ENCODE measurements around the gene IRAK1. TPM values are rescaled to one million over a fixed set of nuclear protein-coding genes. Genes with fewer than 3 reads are reported as not detected.
A peak's percentile ranks its signal among the peaks of the same experiment; 100 is the strongest.

IRAK1 gene
- polyA plus RNA-seq (2011; rRNA removed) (33.4 and 42.6 TPM in 2 replicates), polyA minus RNA-seq (2011; rRNA and poly(A)+ RNA removed) (41.0 and 76.0 TPM in 2 replicates)

DNA sequence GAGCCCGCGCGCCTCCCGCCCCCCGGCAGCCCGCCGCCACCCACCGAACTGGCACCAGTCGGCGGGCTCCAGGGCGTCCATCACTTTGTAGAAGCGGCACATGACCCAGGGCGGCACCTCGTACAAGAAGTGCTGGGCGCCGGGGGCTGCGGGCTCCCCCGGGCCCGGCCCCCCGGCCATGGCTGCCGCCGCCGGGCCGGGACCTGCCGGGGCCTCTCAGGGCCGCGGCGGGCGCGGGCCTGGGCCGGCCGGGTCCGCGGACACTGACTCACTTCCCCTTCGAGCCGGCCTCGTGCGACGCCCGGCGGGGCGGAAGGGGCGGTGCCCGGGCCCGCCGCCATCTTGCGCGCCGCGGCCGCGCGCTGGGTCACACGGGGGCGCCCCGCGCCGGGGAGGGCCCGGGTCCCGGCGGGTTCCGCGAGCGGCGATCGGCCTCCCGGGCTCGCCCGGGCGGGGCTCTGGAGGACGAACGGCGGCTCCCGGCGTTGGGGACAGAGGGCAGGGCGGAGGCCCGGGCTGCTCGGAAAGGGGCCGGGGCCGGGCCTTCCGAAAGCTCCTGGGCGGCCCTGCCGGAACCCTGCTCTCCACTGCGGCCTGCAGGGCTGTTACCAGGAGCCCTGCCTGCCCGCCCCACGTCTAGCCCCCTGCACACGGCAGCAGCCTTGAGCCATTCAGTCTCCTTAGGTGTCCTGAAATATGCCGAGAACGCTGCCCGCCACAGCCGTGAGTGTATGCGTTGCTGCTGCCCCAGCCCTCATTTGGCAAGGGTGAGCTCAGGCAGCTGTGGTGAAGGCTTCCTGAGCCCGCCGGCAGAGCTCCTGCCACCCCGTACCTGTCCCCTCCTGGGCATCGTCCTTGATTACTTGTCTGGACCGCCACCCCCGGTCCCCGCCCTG, at the start of gene IRAK1:
Gene IRAK1, minus strand, starts transcription at position 270 of the 896 bp plus-strand sequence. Its CDS starts 90 bp downstream, at position 180.
- no peak for DNase-seq (ENCODE audit: low read depth)
- Histone ChIP-seq H3K27me3 (ENCODE audit: control insufficient read depth, insufficient read depth, low read length) (no peaks in the 10 kb centered on the region), H3K4me3 (ENCODE audit: low read depth, low read length) (peak within 1 kb of the TSS; percentile 51), H3K36me3 (ENCODE audit: control insufficient read depth, insufficient read depth, low read length) (peaks cover 6% of the 10 kb centered on the region)
- ChIA-PET POLR2A (interaction anchor here (0.5 kb wide), 1 partner anchor 28 kb away, joined by 3 read pairs; no protein-coding TSS in a partner anchor), CTCF (interaction anchor here (1.5 to 1.6 kb wide), 2 partner anchors 21 to 27 kb away, joined by 5 to 6 read pairs; no protein-coding TSS in a partner anchor)
- no peak for TF ChIP-seq CTCF (IDR thresholded peaks at IDR 0.05; ENCODE audit: insufficient read depth, low read depth, low read length)

- CTCF ChIA-PET, result no interaction called here
- H3K36me3 ChIP-seq (ENCODE audit: control insufficient read depth, insufficient read depth, low read length), result no peaks in the 10 kb centered on the region
- POLR2A ChIA-PET, result no interaction called here
- no peak overlapping the region for H3K4me3 ChIP-seq (ENCODE audit: low read depth, low read length)
- no peak for DNase-seq (ENCODE audit: low read depth)
- H3K27me3 ChIP-seq (ENCODE audit: control insufficient read depth, insufficient read depth, low read length), result no peaks in the 10 kb centered on the region
- no peak for TF ChIP-seq CTCF (IDR thresholded peaks at IDR 0.05; ENCODE audit: insufficient read depth, low read depth, low read length)
Observed at GRCh38 chrX:154068560-154068959, 48.9 kb upstream of the IRAK1 start.

DNA sequence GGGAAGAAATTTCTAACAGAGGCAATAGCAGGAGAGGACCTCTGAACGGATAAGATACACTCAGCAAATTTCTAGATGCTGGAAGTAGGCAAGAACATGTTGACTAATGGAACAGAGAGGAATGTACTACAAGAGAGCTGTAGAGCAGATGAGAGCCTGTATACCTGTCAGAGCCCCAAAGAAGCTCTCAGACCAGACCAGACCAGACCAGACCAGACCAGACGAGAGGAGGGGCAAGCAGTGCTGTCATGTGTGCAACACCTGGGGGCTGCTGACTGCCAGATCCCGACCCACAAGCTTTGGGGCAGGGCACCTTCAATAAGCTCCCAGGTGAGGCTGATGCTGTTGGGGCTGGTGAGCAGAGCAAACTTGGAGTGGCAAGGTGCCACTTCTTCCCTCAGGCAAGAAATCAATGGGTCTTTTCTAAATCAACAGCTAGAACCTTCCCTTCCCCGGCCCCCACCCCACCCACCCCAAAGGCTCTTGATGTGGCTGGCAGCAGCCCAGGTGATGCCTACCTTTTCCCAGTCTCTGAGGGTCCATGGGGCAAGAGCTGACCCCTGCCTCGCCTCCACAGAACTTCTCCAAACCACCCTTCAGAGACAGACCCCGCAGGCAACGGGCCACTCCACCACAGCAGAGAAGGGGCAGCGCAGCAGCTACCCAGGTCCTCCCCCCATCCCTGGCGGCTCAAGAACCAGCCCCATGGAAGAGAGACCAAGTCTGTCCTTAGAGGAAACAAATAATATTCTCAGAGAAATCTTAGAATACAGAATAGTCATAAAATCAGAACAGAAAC, 45.1 kb upstream of the IRAK1 start:
- ChIA-PET CTCF (interaction anchor here (1.0 kb wide), 1 partner anchor 51 kb away, joined by 4 read pairs; no protein-coding TSS in a partner anchor), POLR2A (no interaction called here)
- Histone ChIP-seq H3K27me3 (ENCODE audit: control insufficient read depth, insufficient read depth, low read length) (no peaks in the 10 kb centered on the region), H3K36me3 (ENCODE audit: control insufficient read depth, insufficient read depth, low read length) (no peaks in the 10 kb centered on the region), H3K4me3 (ENCODE audit: low read depth, low read length) (no peak overlapping the region)
- DNase-seq (ENCODE audit: low read depth), result no peak
- TF ChIP-seq CTCF (IDR thresholded peaks at IDR 0.05; ENCODE audit: insufficient read depth, low read depth, low read length), result no peak

- ChIA-PET POLR2A (no interaction called here), CTCF (no interaction called here)
- no peak for DNase-seq (ENCODE audit: low read depth)
- no peak for TF ChIP-seq CTCF (IDR thresholded peaks at IDR 0.05; ENCODE audit: insufficient read depth, low read depth, low read length)
- Histone ChIP-seq H3K27me3 (ENCODE audit: control insufficient read depth, insufficient read depth, low read length) (no peaks in the 10 kb centered on the region), H3K36me3 (ENCODE audit: control insufficient read depth, insufficient read depth, low read length) (no peaks in the 10 kb centered on the region), H3K4me3 (ENCODE audit: low read depth, low read length) (no peak overlapping the region)
Observed at GRCh38 chrX:154063234-154063633, 43.5 kb upstream of the IRAK1 start.

DNA sequence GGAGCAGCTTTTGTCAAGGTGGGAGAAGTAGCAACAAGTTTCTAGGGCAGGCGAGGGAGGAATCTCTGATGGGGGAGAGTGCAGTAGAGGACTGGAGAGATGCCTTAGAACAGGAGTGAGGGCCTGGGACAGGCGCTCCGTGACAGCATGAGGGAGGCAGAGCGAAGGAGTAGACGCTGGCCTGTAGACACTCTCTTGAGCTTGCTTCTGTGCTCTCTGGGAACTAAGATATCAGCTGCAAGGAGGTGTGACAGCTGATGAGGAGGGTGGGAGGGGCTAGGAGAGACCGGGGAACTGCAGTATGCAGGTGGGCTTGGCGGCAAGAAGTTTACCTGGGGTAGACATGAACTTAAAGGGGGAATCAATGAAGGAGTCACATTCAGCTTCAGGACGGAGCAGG, 42.1 kb upstream of the IRAK1 start:
- no peak for TF ChIP-seq CTCF (IDR thresholded peaks at IDR 0.05; ENCODE audit: insufficient read depth, low read depth, low read length)
- Histone ChIP-seq H3K4me3 (ENCODE audit: low read depth, low read length) (no peak overlapping the region), H3K36me3 (ENCODE audit: control insufficient read depth, insufficient read depth, low read length) (peaks cover 2% of the 10 kb centered on the region; the same call in 1 of the 2 replicates), H3K27me3 (ENCODE audit: control insufficient read depth, insufficient read depth, low read length) (no peaks in the 10 kb centered on the region)
- POLR2A ChIA-PET, result no interaction called here
- CTCF ChIA-PET, result interaction anchor here (1.2 kb wide), 1 partner anchor 48 kb away, joined by 5 read pairs; no protein-coding TSS in a partner anchor
- DNase-seq (ENCODE audit: low read depth), result no peak

All from BJ (cell line).